SK-N-SH treated with all-trans-retinoic acid at 6 μM for 48 hours (cell line): Measurements from ENCODE around the gene SNX8.

Experiments
- ATAC-seq: fragments of 200-7000 bp; cut with Tn5 transposase; 3 replicates; pipeline ENCODE4 v1.9.1; 2020; ENCODE audit warnings: mild to moderate bottlenecking, moderate library complexity
- ARNTL ChIP-seq: fragments of 450-650 bp; formaldehyde crosslinking; IDR thresholded peaks from 2 replicates; pipeline ENCODE4 v1.5.0; 2020; ENCODE audit warnings: low read depth, mild to moderate bottlenecking, moderate library complexity, borderline replicate concordance
- BACH2 ChIP-seq: fragments of 250-450 bp; sonication (Bioruptor Pico); IDR thresholded peaks from 2 replicates; pipeline ENCODE4 v1.9.0; 2021; ENCODE audit warnings: mild to moderate bottlenecking, borderline replicate concordance
- CSDC2 ChIP-seq: fragments of 250-450 bp; sonication (Bioruptor Pico); IDR thresholded peaks from 2 replicates; pipeline ENCODE4 v1.5.0; 2020; ENCODE audit warnings: mild to moderate bottlenecking, moderate library complexity
- ESRRG ChIP-seq: fragments of 250-450 bp; sonication (Bioruptor Pico); IDR thresholded peaks from 2 replicates; pipeline ENCODE4 v1.6.1; 2021; ENCODE audit warnings: mild to moderate bottlenecking
- GLIS3 ChIP-seq: fragments of 250-450 bp; sonication (Bioruptor Pico); IDR thresholded peaks from 2 replicates; pipeline ENCODE4 v1.5.0; 2020; ENCODE audit warnings: mild to moderate bottlenecking, moderate library complexity
- ISL1 ChIP-seq: fragments of 250-450 bp; sonication (Bioruptor Pico); IDR thresholded peaks from 2 replicates; pipeline ENCODE4 v2.1.2; 2022; ENCODE audit warnings: mild to moderate bottlenecking, moderate library complexity
- OSR1 ChIP-seq: fragments of 250-450 bp; sonication (Bioruptor Pico); IDR thresholded peaks from 2 replicates; pipeline ENCODE4 v1.8.0; 2022; ENCODE audit warnings: moderate library complexity, mild to moderate bottlenecking, inconsistent platforms
- PPARA ChIP-seq: fragments of 250-450 bp; sonication (Bioruptor Pico); IDR thresholded peaks from 2 replicates; pipeline ENCODE4 v1.5.0; 2020; ENCODE audit warnings: mild to moderate bottlenecking, borderline replicate concordance
- RARB ChIP-seq: fragments of 250-450 bp; sonication (Bioruptor Pico); IDR thresholded peaks from 2 replicates; pipeline ENCODE4 v1.8.0; 2021; ENCODE audit warnings: mild to moderate bottlenecking, moderate library complexity
- SNAI2 ChIP-seq: fragments of 250-450 bp; sonication (Bioruptor Pico); IDR thresholded peaks from 2 replicates; pipeline ENCODE4 v1.5.0; 2020; ENCODE audit warnings: mild to moderate bottlenecking, moderate library complexity
- TCF4 ChIP-seq: fragments of 250-450 bp; sonication (Bioruptor Pico); IDR thresholded peaks from 2 replicates; pipeline ENCODE4 v1.8.0; 2021; ENCODE audit warnings: mild to moderate bottlenecking, moderate library complexity, borderline replicate concordance
- ZC3H10 ChIP-seq: fragments of 250-450 bp; sonication (Bioruptor Pico); IDR thresholded peaks from 2 replicates; pipeline ENCODE4 v1.5.1; 2021; ENCODE audit warnings: mild to moderate bottlenecking, moderate library complexity
- ZFP3 ChIP-seq: fragments of 250-450 bp; sonication (Bioruptor Pico); IDR thresholded peaks from 2 replicates; pipeline ENCODE4 v1.5.0; 2020; ENCODE audit warnings: mild to moderate bottlenecking, moderate library complexity
- ZFP30 ChIP-seq: fragments of 450-650 bp; formaldehyde crosslinking; IDR thresholded peaks from 2 replicates; pipeline ENCODE4 v1.5.0; 2022; ENCODE audit warnings: mild to moderate bottlenecking, moderate library complexity
- ZNF565 ChIP-seq: fragments of 450-650 bp; formaldehyde crosslinking; conservative IDR thresholded peaks from 2 replicates; pipeline ENCODE4 v1.5.0; 2020; ENCODE audit warnings: low read depth, mild to moderate bottlenecking, moderate library complexity
- ZNF70 ChIP-seq: fragments of 450-650 bp; formaldehyde crosslinking; IDR thresholded peaks from 2 replicates; pipeline ENCODE4 v1.5.0; 2020; ENCODE audit warnings: mild to moderate bottlenecking, moderate library complexity
- ZNF8 ChIP-seq: fragments of 450-650 bp; formaldehyde crosslinking; IDR thresholded peaks from 2 replicates; pipeline ENCODE4 v1.5.0; 2020; ENCODE audit warnings: mild to moderate bottlenecking, moderate library complexity
- TF ChIP-seq, protein P1 (sequence below): fragments of 250-450 bp; sonication (Bioruptor Pico); IDR thresholded peaks from 2 replicates; pipeline ENCODE4 v1.8.0; 2020; ENCODE audit warnings: mild to moderate bottlenecking, moderate library complexity, borderline replicate concordance
- TF ChIP-seq, protein P2 (sequence below): fragments of 250-450 bp; sonication (Bioruptor Pico); IDR thresholded peaks from 2 replicates; pipeline ENCODE4 v1.5.1; 2021; ENCODE audit warnings: mild to moderate bottlenecking, moderate library complexity
- TF ChIP-seq, protein P3 (sequence below): fragments of 250-450 bp; sonication (Bioruptor Pico); IDR thresholded peaks from 2 replicates; pipeline ENCODE4 v1.8.0; 2021; ENCODE audit warnings: low read depth, mild to moderate bottlenecking, moderate library complexity, borderline replicate concordance
- TF ChIP-seq, protein P4 (sequence below): fragments of 250-450 bp; sonication (Bioruptor Pico); IDR thresholded peaks from 2 replicates; pipeline ENCODE4 v1.5.0; 2020; ENCODE audit warnings: mild to moderate bottlenecking, moderate library complexity
- TF ChIP-seq, protein P5 (sequence below): fragments of 250-450 bp; sonication (Bioruptor Pico); IDR thresholded peaks from 2 replicates; pipeline ENCODE4 v1.5.1; 2020; ENCODE audit warnings: low read depth, mild to moderate bottlenecking, moderate library complexity

The SNX8 gene

DNA sequence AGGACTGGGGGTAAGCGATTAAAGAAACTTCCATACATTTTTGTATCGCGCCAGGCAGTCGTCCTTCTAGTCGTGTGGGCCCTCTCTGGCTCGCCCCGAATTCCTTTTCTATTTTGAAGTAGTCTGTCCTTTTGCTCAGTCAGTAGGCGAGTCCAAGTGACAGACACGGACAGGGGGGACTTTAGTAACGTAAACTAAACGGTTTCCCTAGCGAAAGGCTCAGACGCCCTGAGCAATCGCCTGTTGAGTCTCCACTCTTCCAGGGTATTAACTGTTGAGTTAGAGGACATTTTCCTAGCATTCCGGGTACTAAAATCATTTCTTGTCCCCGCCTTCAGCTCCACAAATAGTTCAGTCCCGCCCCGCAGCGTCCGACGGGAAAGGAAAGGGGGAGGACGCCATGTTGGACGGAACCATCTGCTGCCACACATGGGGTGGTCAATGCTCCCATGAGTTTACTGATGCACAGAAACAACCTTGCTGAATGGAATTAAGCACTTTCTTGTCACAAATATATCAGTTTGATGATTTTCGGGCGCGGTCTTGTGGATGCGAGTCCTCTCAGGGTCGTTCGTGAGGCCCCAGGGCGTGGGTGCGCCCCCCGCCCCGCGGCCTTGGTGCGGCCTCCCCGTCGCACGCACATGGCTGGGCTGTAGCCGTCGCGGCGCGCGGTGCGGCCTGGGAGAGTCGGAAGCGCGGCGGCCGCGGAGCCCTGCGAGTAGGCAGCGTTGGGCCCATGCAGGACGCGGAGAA lies 40.1 kb upstream of the SNX8 start, which contains the start of gene EIF3B:
Gene EIF3B (plus strand): TSS at position 642 of the 753 bp plus-strand sequence. CDS start 95 bp downstream, at position 737.
- ATAC-seq, result peak; percentile 91
- no peak for TF ChIP-seq TCF4 (CRISPR knock-in tag)
- TF ChIP-seq, protein P1, sequence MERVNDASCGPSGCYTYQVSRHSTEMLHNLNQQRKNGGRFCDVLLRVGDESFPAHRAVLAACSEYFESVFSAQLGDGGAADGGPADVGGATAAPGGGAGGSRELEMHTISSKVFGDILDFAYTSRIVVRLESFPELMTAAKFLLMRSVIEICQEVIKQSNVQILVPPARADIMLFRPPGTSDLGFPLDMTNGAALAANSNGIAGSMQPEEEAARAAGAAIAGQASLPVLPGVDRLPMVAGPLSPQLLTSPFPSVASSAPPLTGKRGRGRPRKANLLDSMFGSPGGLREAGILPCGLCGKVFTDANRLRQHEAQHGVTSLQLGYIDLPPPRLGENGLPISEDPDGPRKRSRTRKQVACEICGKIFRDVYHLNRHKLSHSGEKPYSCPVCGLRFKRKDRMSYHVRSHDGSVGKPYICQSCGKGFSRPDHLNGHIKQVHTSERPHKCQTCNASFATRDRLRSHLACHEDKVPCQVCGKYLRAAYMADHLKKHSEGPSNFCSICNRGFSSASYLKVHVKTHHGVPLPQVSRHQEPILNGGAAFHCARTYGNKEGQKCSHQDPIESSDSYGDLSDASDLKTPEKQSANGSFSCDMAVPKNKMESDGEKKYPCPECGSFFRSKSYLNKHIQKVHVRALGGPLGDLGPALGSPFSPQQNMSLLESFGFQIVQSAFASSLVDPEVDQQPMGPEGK, result no peak
- TF ChIP-seq ZFP30 (CRISPR knock-in tag), result no peak
- no peak for TF ChIP-seq ISL1 (CRISPR knock-in tag)
- 0 out of 2 replicates have a peak, but pooled peaks have one; percentile 27 for TF ChIP-seq ZFP3 (CRISPR knock-in tag)
- no peak for TF ChIP-seq ZNF565 (CRISPR knock-in tag)
- TF ChIP-seq PPARA (CRISPR knock-in tag), result no peak
- TF ChIP-seq BACH2 (CRISPR knock-in tag), result no peak
- TF ChIP-seq, protein P2, sequence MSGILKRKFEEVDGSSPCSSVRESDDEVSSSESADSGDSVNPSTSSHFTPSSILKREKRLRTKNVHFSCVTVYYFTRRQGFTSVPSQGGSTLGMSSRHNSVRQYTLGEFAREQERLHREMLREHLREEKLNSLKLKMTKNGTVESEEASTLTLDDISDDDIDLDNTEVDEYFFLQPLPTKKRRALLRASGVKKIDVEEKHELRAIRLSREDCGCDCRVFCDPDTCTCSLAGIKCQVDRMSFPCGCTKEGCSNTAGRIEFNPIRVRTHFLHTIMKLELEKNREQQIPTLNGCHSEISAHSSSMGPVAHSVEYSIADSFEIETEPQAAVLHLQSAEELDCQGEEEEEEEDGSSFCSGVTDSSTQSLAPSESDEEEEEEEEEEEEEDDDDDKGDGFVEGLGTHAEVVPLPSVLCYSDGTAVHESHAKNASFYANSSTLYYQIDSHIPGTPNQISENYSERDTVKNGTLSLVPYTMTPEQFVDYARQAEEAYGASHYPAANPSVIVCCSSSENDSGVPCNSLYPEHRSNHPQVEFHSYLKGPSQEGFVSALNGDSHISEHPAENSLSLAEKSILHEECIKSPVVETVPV (CRISPR knock-in tag), result no peak
- TF ChIP-seq, protein P3, sequence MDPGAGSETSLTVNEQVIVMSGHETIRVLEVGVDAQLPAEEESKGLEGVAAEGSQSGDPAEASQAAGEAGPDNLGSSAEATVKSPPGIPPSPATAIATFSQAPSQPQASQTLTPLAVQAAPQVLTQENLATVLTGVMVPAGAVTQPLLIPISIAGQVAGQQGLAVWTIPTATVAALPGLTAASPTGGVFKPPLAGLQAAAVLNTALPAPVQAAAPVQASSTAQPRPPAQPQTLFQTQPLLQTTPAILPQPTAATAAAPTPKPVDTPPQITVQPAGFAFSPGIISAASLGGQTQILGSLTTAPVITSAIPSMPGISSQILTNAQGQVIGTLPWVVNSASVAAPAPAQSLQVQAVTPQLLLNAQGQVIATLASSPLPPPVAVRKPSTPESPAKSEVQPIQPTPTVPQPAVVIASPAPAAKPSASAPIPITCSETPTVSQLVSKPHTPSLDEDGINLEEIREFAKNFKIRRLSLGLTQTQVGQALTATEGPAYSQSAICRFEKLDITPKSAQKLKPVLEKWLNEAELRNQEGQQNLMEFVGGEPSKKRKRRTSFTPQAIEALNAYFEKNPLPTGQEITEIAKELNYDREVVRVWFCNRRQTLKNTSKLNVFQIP, result no peak
- TF ChIP-seq GLIS3 (CRISPR knock-in tag), result no peak
- TF ChIP-seq, protein P4, sequence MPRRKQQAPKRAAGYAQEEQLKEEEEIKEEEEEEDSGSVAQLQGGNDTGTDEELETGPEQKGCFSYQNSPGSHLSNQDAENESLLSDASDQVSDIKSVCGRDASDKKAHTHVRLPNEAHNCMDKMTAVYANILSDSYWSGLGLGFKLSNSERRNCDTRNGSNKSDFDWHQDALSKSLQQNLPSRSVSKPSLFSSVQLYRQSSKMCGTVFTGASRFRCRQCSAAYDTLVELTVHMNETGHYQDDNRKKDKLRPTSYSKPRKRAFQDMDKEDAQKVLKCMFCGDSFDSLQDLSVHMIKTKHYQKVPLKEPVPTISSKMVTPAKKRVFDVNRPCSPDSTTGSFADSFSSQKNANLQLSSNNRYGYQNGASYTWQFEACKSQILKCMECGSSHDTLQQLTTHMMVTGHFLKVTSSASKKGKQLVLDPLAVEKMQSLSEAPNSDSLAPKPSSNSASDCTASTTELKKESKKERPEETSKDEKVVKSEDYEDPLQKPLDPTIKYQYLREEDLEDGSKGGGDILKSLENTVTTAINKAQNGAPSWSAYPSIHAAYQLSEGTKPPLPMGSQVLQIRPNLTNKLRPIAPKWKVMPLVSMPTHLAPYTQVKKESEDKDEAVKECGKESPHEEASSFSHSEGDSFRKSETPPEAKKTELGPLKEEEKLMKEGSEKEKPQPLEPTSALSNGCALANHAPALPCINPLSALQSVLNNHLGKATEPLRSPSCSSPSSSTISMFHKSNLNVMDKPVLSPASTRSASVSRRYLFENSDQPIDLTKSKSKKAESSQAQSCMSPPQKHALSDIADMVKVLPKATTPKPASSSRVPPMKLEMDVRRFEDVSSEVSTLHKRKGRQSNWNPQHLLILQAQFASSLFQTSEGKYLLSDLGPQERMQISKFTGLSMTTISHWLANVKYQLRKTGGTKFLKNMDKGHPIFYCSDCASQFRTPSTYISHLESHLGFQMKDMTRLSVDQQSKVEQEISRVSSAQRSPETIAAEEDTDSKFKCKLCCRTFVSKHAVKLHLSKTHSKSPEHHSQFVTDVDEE (CRISPR knock-in tag), result peak; percentile 77; the same call in 1 of the 2 replicates
- no peak for TF ChIP-seq ZNF8 (CRISPR knock-in tag)
- no peak for TF ChIP-seq RARB (CRISPR knock-in tag)
- no peak for TF ChIP-seq OSR1
- TF ChIP-seq, protein P5, sequence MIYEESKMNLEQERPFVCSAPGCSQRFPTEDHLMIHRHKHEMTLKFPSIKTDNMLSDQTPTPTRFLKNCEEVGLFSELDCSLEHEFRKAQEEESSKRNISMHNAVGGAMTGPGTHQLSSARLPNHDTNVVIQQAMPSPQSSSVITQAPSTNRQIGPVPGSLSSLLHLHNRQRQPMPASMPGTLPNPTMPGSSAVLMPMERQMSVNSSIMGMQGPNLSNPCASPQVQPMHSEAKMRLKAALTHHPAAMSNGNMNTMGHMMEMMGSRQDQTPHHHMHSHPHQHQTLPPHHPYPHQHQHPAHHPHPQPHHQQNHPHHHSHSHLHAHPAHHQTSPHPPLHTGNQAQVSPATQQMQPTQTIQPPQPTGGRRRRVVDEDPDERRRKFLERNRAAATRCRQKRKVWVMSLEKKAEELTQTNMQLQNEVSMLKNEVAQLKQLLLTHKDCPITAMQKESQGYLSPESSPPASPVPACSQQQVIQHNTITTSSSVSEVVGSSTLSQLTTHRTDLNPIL (CRISPR knock-in tag), result no peak

DNA sequence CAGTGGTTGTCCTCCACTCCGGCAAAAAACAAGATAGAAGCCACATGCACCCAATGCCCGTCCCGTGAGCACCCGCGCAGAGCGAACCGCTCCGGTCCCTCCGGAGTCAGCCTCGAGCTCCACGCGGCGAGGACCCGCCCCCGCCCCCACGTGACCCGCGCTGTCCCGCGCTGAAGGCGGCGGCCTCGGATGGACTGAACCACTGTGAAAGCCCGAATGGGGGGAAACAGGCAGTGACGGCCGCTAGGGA lies 39.6 kb upstream of the SNX8 start:
- ATAC-seq, result peak; percentile 89
- peak; percentile 63; the same call in 1 of the 2 replicates for TF ChIP-seq ZFP3 (CRISPR knock-in tag)
- 0 out of 2 replicates have a peak, but pooled peaks have one; percentile 52 for TF ChIP-seq ZC3H10 (CRISPR knock-in tag)
- no peak for TF ChIP-seq OSR1
- no peak for TF ChIP-seq ARNTL (CRISPR knock-in tag)
- TF ChIP-seq TCF4 (CRISPR knock-in tag), result no peak
- TF ChIP-seq ISL1 (CRISPR knock-in tag), result no peak
- no peak for TF ChIP-seq GLIS3 (CRISPR knock-in tag)
- TF ChIP-seq SNAI2 (CRISPR knock-in tag), result no peak
- no peak for TF ChIP-seq ZNF565 (CRISPR knock-in tag)
- no peak for TF ChIP-seq ZNF8 (CRISPR knock-in tag)
- no peak for TF ChIP-seq ESRRG (CRISPR knock-in tag)
- no peak for TF ChIP-seq ZNF70 (CRISPR knock-in tag)
- TF ChIP-seq, protein P4 (CRISPR knock-in tag), result no peak
- peak; percentile 91; the same call in 1 of the 2 replicates for TF ChIP-seq CSDC2
- TF ChIP-seq, protein P3, result no peak
- no peak for TF ChIP-seq BACH2 (CRISPR knock-in tag)
- TF ChIP-seq RARB (CRISPR knock-in tag), result no peak
- TF ChIP-seq, protein P2 (CRISPR knock-in tag), result no peak
- TF ChIP-seq PPARA (CRISPR knock-in tag), result no peak
